Fibroblast of upper back skin (primary cell): Measurements from ENCODE around the gene WDR72.
"Not testable (repeated sequence)": the region's sequence is repeated elsewhere in the genome, so short reads cannot be mapped to it uniquely, and the experiment has no call there.

Source experiments
- DNase-seq: peaks from one replicate; pipeline ENCODE4 v3.0.0-alpha.2; 2013

The WDR72 gene

GRCh38 chr15:53695365-53695764 lies 64.1 kb downstream of the WDR72 start:
- DNase-seq: no peak

- no peak for DNase-seq
These were observed 65.0 kb downstream of the WDR72 start for GRCh38 chr15:53694476-53694874.

- DNase-seq: peak; percentile 2
These were observed 65.6 kb downstream of the WDR72 start for GRCh38 chr15:53693729-53694475.

- DNase-seq: not testable (repeated sequence)
These were observed 75.3 kb downstream of the WDR72 start for GRCh38 chr15:53684162-53684561.

- DNase-seq: no peak
These were observed 78.4 kb downstream of the WDR72 start for GRCh38 chr15:53681056-53681455.

- no peak for DNase-seq
These were observed 83.6 kb downstream of the WDR72 start for GRCh38 chr15:53675832-53676231.

- no peak for DNase-seq
These were observed 87.9 kb downstream of the WDR72 start for GRCh38 chr15:53671545-53671944.

- no peak for DNase-seq
These were observed 88.8 kb downstream of the WDR72 start for GRCh38 chr15:53670701-53671100.

GRCh38 chr15:53665930-53666329 lies 93.5 kb downstream of the WDR72 start:
- DNase-seq: peak; percentile 1

GRCh38 chr15:53658827-53659555 lies 100.5 kb downstream of the WDR72 start:
- no peak for DNase-seq

- DNase-seq: no peak
These were observed 101.2 kb downstream of the WDR72 start for GRCh38 chr15:53658255-53658654.

GRCh38 chr15:53648934-53649333 lies 110.5 kb downstream of the WDR72 start:
- no peak for DNase-seq

GRCh38 chr15:53644660-53645059 lies 114.8 kb downstream of the WDR72 start:
- DNase-seq: no peak

GRCh38 chr15:53634517-53635106 lies 124.9 kb downstream of the WDR72 start:
- DNase-seq: no peak

GRCh38 chr15:53627279-53627678 lies 132.2 kb downstream of the WDR72 start:
- peak; percentile 0 for DNase-seq

GRCh38 chr15:53625962-53626845 lies 133.3 kb downstream of the WDR72 start:
- no peak for DNase-seq

GRCh38 chr15:53625260-53625659 lies 134.2 kb downstream of the WDR72 start:
- DNase-seq: no peak

- no peak for DNase-seq
These were observed 141.0 kb downstream of the WDR72 start for GRCh38 chr15:53618461-53618860.

- DNase-seq: peak; percentile 74
These were observed 148.1 kb downstream of the WDR72 start for GRCh38 chr15:53611145-53611920.

- DNase-seq: no peak
These were observed 168.4 kb downstream of the WDR72 start for GRCh38 chr15:53591041-53591440.

GRCh38 chr15:53590380-53590779 lies 169.1 kb downstream of the WDR72 start:
- DNase-seq: no peak

- peak; percentile 38 for DNase-seq
These were observed 169.9 kb downstream of the WDR72 start for GRCh38 chr15:53589520-53590057.
